ENCODE results near the gene ANKRD11.
A peak's percentile ranks its signal among the peaks of the same experiment; 100 is the strongest.
"Not testable (repeated sequence)": the region's sequence is repeated elsewhere in the genome, so short reads cannot be mapped to it uniquely, and the experiment has no call there.

Gene ANKRD11

GRCh38 chr16:89317101-89317671 lies 173.2 kb downstream of the ANKRD11 start:
- DNase-seq (ENCODE audit: low read depth, low spot score), result no peak

DNA sequence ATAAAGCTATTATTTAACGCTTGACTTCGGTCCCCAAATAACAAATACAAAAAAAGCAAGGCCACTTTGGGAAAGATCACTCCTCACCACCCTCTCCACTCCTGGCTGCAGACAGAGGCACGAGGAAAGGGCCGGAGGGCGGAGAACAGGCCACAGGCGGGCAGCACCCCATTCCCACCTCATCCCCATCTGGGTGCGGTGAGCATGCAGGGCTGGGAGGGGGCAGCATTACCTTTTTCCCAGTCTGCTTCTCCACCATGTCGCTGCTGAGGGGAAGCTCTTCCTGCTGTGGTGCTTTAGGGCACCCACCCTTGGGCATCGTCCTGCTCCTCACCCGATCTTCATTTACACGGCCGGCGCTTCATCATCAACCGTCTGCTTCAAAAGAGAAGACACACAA lies 173.7 kb downstream of the ANKRD11 start:
- DNase-seq (ENCODE audit: low read depth, low spot score), result no peak

DNA sequence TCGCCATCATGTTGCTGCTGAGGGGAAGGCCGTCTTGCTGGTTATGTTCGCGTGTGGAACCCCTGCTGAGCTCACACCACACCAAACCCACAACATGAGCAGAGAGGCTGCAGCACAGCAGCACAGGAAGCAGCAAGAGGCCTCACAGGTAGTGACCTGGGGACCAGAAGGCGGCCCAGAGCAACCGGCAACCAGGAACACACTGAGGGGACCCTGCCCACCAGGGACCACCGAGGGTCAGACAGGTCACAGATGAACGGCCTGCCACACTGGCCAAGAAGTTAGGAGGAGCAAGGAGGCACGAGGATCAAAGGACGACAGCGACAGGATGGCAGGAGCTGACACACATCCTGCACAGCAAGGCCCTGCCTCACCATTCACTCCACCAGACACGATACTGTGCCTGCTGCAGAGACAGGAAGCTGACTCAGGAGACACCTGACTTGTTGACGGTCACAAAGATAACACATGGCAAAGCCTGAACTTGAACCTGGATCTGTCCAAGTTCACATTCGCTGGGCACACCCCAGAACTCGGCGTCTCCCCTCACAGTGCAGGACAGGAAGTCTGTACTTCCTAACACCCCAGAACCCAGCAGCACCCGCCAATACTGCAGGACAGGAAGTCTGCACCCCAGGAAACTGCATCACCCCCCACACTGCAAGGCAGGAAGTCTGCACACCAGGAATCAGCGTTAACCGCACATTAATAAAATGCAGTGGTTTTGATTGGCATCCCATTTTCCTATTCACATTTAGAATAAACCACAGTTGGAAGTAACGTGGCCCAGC lies 174.4 kb downstream of the ANKRD11 start:
- DNase-seq (ENCODE audit: low read depth, low spot score), result no peak

DNA sequence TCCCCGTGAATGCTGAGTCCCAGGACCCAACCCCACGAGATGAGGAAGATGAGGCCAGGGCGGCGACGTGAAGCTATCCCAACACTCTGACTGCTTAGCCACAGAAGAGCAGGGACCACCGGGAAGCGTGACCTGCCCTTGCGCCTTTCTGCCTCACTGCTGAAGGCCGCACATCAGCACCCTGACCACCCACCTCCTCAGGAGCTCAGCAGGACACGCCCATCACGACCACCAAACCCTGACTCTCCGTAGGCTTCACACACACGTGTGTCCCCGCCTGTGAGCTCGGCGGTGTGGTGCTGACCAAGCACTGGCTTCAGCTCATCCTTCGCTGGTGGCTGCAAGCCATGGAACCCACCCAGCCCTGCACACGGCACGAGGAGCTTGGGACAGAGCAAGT lies 175.1 kb downstream of the ANKRD11 start:
- no peak for DNase-seq (ENCODE audit: low read depth, low spot score)

DNA sequence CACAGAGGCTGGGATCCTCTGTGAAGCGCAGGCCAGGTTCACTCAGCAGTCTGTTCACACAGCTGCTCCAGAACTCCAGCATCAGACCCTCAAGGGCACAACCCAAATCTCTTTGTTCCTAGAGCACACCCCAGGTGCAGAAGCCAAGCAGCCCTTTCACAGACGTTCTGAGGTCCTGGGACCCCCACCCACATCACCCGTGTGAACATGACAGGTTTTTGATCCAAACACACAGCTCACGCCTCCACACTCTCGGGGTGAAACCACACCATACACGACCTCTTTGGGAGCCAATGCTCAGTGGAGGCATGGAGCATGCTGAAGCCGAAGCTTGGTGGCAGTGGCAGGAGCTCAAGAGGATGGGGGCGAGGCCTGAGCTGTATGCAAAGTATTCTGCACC lies 175.5 kb downstream of the ANKRD11 start:
- no peak for DNase-seq (ENCODE audit: low read depth, low spot score)

- no peak for DNase-seq (ENCODE audit: low read depth, low spot score)
Measured at GRCh38 chr16:89314357-89314756, 176.0 kb downstream of the ANKRD11 start.

DNA sequence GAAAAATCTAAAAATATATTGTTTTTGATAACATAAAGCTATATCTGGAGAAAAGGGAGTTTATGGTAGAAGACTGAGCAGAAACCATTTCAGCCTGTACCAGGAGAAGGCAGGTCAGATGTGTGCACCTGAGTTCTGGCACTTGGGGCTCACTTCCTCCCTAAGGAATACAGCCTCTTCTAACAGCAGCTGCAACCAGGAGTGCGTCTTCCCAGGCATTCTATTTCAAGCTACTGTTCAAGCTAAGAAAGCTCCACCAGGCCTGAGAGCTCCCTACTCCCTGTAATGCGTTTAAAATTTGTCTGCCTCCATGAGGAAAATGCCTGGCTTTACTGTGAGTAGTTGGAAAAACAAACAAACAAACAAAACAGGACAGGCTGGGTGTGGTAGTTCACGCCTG lies 176.8 kb downstream of the ANKRD11 start:
- DNase-seq (ENCODE audit: low read depth, low spot score), result no peak

GRCh38 chr16:89312598-89313299 lies 177.6 kb downstream of the ANKRD11 start:
- DNase-seq (ENCODE audit: low read depth, low spot score), result no peak

GRCh38 chr16:89312194-89312593 lies 178.2 kb downstream of the ANKRD11 start:
- DNase-seq (ENCODE audit: low read depth, low spot score), result no peak

GRCh38 chr16:89311636-89312035 lies 178.7 kb downstream of the ANKRD11 start:
- DNase-seq (ENCODE audit: low read depth, low spot score), result no peak

DNA sequence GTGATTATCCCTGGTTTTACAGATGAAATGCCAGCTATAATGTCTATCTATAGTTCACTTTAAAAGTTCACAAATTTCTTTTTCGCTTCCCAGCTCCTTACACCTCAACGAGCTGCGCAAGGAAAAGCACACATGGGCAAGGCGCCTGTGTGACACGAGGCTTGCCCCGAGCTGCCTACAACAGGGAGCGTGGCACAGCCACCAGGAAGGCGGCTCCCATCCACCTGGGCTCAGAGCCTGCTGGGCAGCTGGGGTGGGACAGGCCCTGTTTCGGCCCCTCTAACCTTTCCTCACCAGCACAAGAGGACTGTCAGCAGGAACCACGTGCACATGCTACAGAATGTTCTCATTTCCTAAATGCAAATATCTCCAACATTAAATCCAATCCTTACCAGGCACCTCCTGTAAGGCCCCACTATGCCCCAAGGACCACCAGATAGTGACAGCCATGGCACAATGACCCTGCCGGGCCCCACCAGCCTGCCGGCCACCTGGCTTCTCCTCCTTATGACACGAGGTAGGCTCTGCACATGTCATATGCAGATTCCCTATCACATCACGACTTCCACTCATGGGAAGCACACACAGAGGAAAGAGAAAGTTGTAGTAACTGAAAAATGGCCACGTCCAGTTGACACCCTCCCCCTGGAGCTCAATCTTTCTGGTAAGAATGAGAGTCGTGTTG lies 180.8 kb downstream of the ANKRD11 start:
- no peak for DNase-seq (ENCODE audit: low read depth, low spot score)

DNA sequence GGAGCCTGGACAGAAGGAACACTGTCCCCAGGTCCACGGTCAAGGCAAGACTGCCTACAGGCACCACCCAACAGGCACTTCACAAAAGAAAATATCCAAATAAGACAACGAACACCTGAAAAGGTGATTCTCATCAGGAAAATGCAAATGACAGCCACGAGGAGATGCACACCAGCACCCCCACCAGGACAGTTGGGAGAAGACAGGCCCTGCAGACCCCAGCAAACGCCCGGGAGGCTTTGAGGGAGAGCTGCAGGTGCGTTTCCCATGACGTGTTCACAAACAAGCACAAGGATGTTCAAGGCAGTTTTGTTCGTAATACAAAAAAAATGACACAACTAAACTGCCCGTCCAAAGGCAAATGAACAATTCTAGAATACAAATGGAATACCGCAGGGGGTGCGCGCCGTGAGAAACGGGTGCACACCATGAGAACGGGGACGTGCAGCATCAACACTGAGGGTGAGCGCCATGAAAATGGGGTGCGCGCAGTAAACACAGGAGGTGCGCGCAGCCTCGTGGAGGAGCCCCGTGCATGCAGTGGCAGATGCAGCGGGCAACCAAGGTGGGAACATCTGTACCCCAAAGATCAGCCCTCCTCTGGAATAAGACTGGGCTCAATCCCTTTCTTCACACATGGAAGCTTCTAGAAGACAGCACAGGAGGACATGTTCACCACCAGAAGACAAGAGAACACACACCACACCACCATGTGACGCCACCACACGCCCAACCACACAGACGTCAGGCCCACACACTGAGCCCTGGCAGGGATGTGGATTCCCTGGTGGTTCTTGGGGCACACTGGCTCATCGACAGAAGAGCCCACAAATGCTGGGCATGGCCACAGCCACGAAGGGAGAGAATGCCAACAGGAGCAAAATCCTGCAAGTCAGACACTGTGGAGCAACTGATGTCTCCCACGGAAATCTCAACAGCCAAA lies 181.7 kb downstream of the ANKRD11 start:
- DNase-seq (ENCODE audit: low read depth, low spot score), result peak; percentile 65

- no peak for DNase-seq (ENCODE audit: low read depth, low spot score)
Measured at GRCh38 chr16:89307421-89307805, 182.9 kb downstream of the ANKRD11 start.

DNA sequence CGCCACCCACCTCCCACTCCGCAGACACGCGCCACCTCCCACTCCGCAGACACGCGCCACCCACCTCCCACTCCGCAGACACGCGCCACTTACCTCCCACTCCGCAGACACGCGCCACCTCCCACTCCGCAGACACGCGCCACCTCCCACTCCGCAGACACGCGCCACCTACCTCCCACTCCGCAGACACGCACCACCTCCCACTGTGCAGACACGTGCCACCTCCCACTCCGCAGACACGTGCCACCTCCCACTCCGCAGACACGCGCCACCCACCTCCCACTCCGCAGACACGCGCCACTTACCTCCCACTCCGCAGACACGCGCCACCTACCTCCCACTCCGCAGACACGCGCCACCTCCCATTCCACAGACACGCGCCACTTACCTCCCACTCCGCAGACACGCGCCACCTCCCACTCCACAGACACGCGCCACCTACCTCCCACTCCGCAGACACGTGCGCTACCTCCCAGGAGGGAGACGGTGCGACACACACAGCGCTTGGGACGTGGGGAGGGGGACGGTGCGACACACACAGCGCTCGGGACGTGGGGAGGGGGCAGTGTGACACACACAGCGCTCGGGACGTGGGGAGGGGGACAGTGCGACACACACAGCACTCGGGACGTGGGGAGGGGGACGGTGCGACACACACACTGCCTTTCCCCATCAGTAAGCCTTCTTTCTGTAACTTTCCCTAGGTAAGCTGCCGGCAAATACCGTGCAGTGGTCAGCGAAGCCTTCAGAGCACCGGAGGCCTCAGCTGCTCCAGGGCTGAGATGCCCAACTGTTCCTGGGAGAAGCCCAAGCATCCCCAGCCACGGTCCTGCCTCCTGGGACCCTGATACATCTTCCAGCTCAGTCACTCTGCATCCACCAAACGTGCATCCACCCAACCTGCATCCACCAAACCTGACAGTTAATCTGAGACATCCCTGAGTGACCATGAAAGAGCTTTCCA lies 183.6 kb downstream of the ANKRD11 start:
- DNase-seq (ENCODE audit: low read depth, low spot score), result not testable (repeated sequence)

GRCh38 chr16:89304941-89305705 lies 185.2 kb downstream of the ANKRD11 start:
- DNase-seq (ENCODE audit: low read depth, low spot score), result no peak

- DNase-seq (ENCODE audit: low read depth, low spot score), result no peak
Measured at GRCh38 chr16:89304181-89304851, 186.0 kb downstream of the ANKRD11 start.

DNA sequence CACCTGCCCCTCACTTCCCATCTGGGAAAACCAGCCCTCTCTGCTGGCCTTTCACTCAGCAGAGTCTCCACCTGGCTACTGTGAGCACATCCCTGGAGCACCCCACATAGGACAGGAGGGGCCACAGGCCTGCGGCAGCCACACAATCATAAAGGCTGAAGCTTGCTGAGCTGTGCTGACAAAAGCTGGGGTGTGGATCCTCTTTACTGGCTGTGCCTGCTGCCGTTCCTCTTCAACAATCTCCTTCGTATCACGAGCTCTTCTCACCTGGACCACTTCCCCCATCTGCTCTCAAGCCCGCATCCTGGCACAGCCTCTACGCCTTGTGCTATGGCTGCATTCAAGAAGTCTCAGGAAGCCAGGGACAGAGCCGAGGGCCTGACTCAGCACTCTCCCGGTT lies 186.7 kb downstream of the ANKRD11 start:
- no peak for DNase-seq (ENCODE audit: low read depth, low spot score)

DNA sequence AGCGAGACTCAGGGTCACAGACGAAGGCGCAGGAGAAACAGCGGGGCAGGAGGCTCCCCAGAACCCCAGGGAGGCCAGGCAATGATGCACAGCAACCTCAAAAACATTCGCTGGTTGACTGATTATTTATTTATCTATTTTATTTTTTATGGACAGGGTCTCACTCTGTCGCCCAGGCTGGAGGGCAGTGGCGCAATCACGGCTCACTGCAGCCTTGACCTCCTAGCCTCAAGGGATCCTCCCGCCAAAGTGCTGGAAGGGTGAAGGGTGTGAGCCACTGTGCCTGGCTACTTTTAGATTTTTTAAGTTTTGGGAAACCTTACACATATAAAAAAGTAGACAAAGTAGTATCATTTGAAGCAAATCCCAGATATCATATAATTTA lies 189.4 kb downstream of the ANKRD11 start:
- DNase-seq (ENCODE audit: low read depth, low spot score), result no peak

Measured in ELF-1 (cell line).